ENCODE results near the gene RAMP3.

DNA sequence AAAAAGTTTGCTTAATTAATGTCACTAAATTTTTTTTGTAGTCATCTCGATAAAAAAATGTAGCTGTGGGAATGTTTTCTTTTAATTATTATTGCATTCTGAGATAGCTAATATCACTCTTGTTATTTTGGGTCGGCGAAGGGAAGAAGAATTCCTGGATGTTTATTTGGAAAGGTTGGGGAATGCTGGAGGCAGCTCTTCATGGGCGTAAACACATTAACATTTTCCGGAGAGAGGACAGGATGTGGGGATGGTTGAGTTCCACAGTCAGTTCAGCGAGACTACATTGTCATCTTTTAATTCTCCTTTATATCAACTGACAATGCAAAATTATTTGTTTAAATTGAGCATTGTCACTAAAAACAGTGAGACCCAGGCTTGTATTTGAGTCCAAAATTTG is 72.5 kb downstream of the RAMP3 start:
- no peak for TF ChIP-seq EP300 (IDR thresholded peaks at IDR 0.05)
- TF ChIP-seq, protein P1, sequence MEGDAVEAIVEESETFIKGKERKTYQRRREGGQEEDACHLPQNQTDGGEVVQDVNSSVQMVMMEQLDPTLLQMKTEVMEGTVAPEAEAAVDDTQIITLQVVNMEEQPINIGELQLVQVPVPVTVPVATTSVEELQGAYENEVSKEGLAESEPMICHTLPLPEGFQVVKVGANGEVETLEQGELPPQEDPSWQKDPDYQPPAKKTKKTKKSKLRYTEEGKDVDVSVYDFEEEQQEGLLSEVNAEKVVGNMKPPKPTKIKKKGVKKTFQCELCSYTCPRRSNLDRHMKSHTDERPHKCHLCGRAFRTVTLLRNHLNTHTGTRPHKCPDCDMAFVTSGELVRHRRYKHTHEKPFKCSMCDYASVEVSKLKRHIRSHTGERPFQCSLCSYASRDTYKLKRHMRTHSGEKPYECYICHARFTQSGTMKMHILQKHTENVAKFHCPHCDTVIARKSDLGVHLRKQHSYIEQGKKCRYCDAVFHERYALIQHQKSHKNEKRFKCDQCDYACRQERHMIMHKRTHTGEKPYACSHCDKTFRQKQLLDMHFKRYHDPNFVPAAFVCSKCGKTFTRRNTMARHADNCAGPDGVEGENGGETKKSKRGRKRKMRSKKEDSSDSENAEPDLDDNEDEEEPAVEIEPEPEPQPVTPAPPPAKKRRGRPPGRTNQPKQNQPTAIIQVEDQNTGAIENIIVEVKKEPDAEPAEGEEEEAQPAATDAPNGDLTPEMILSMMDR (IDR thresholded peaks at IDR 0.05), result no peak

Measured in tibial nerve (tissue), 4 donors.